Measurements from ENCODE around the gene SH3GL3.

SH3GL3 gene

DNA sequence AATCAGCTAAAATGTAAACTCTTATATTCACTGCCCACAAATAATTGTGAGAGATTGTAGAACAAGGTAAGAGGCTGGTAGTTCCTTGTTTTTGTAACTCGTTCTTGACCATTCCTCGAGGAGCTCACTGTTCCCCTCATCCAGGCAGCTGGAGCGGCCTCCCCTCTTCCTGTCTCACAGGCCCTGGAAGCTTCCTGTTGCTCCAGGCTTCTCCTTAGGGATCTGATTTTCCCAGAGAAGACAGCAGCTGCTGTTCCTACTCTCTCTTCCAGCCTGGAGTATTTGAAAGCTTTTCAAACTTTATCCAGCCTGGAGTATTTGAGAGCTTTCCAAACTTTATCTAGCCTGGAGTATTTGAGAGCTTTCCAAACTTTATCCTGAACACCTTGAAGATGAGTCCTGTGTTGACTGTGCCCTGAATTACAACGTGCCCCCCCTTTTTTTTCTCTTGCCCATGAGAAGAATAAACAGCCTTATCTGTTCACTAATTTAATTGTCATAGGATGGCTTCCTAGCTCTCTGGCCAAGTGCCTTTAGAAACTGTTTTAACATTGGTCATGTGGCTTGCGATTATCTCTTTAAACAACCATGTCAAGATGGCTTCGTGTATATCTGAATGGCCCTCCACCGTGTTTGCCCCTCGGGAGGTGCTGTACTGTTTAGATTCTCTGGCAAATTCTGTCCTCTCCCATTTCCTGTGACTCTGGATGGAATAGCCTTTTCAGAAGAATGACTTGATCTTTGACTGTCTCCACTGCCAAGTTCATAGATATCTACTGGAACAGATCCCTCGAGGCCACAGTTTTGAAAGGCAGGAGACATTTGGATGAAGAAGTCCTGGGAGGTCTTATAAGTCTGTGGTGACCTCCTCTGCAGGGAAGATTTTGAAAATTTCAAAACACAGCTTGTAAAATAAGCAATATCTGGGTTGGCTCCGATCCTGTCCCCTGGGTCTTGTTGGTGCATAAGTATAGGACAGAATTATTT, 211.6 kb downstream of the SH3GL3 start:
- no peak for TF ChIP-seq POLR2AphosphoS5 (IDR thresholded peaks at IDR 0.05; ENCODE audit: low read depth, low read length)
- TF ChIP-seq SPI1 (IDR thresholded peaks at IDR 0.05; ENCODE audit: low read depth, low read length), result no peak
- TF ChIP-seq POLR2A (IDR thresholded peaks at IDR 0.05; ENCODE audit: low read depth, low read length), result no peak
- no peak for TF ChIP-seq PAX5 (IDR thresholded peaks at IDR 0.05; ENCODE audit: insufficient read depth, low read length, severe bottlenecking)
- TF ChIP-seq TAF1 (IDR thresholded peaks at IDR 0.05; ENCODE audit: low read depth, low read length), result no peak
- TF ChIP-seq POU2F2 (IDR thresholded peaks at IDR 0.05; ENCODE audit: low read depth, low read length), result no peak
- no peak for DNase-seq (ENCODE audit: insufficient read length, low spot score)
- FAIRE-seq, result no peak

DNA sequence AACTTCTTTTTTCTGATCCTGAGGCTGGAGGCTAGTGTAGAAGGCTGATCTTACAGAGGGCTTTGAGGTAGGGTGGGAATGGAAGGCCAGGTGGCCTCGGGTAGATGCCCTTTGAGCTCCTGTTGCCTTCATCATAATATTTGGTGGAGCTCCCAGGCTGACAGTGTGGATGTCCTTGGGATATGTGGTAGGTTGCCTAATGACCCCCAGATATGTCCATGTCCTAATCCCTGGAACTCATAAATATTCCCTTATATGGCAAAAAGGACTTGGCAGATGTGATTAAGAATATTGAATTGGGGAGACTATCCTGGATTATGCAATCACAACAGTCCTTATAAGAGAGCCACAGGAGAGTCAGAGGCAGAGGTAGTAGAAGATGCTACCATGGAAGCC, 212.3 kb downstream of the SH3GL3 start:
- FAIRE-seq, result no peak
- TF ChIP-seq PAX5 (IDR thresholded peaks at IDR 0.05; ENCODE audit: insufficient read depth, low read length, severe bottlenecking) (no peak), POLR2A (IDR thresholded peaks at IDR 0.05; ENCODE audit: low read depth, low read length) (no peak), POU2F2 (IDR thresholded peaks at IDR 0.05; ENCODE audit: low read depth, low read length) (no peak), SPI1 (IDR thresholded peaks at IDR 0.05; ENCODE audit: low read depth, low read length) (no peak), TAF1 (IDR thresholded peaks at IDR 0.05; ENCODE audit: low read depth, low read length) (no peak), POLR2AphosphoS5 (IDR thresholded peaks at IDR 0.05; ENCODE audit: low read depth, low read length) (no peak)
- no peak for DNase-seq (ENCODE audit: insufficient read length, low spot score)

GRCh38 chr15:83665480-83665879, 218.3 kb downstream of the SH3GL3 start:
- TF ChIP-seq TAF1 (IDR thresholded peaks at IDR 0.05; ENCODE audit: low read depth, low read length), result no peak
- no peak for TF ChIP-seq PAX5 (IDR thresholded peaks at IDR 0.05; ENCODE audit: insufficient read depth, low read length, severe bottlenecking)
- no peak for TF ChIP-seq POU2F2 (IDR thresholded peaks at IDR 0.05; ENCODE audit: low read depth, low read length)
- no peak for TF ChIP-seq POLR2A (IDR thresholded peaks at IDR 0.05; ENCODE audit: low read depth, low read length)
- TF ChIP-seq POLR2AphosphoS5 (IDR thresholded peaks at IDR 0.05; ENCODE audit: low read depth, low read length), result no peak
- TF ChIP-seq SPI1 (IDR thresholded peaks at IDR 0.05; ENCODE audit: low read depth, low read length), result no peak
- no peak for FAIRE-seq
- DNase-seq (ENCODE audit: insufficient read length, low spot score), result no peak
